ENCODE measurements around the gene MYMK. TPM values are rescaled to one million over a fixed set of nuclear protein-coding genes. Genes with fewer than 3 reads are reported as not detected.

MYMK gene
- total RNA-seq = 2.3 TPM in 1 of 2 replicates, not detected in the other

GRCh38 chr9:133524679-133525228, at the start of gene MYMK:
MYMK (minus strand) TSS chr9:133524959; CDS start chr9:133524844, 115 bp downstream.

GRCh38 chr9:133534346-133535291, 9.9 kb upstream of the MYMK start, which contains the start of gene ADAMTSL2:
ADAMTSL2 (plus strand) TSS chr9:133534704; CDS start chr9:133536713, 2,009 bp downstream.

GRCh38 chr9:133478851-133479711, 45.7 kb downstream of the MYMK start, which contains the start of gene SLC2A6:
SLC2A6 (minus strand) TSS chr9:133479099; CDS start chr9:133479059, 40 bp downstream.

Other genes starting within 250 kb of the MYMK start
- gene ABO, start 249.8 kb downstream of the MYMK start, total RNA-seq = not detected in 2 replicates
- gene SURF6, start 188.8 kb downstream of the MYMK start, total RNA-seq = 14.3 and 16.2 TPM in 2 replicates
- gene MED22, start 176.8 kb downstream of the MYMK start, total RNA-seq = 14.5 and 16.0 TPM in 2 replicates
- gene RPL7A, start 176.7 kb downstream of the MYMK start, total RNA-seq = 3,224 and 4,648 TPM in 2 replicates
- gene SURF1, start 168.5 kb downstream of the MYMK start, total RNA-seq = 38.3 and 45.4 TPM in 2 replicates
- 19.5 and 24.9 TPM in 2 replicates for gene SURF2, start 168.4 kb downstream of the MYMK start, total RNA-seq
- gene SURF4, start 148.9 kb downstream of the MYMK start, total RNA-seq = 243 and 286 TPM in 2 replicates
- gene STKLD1, start 148.6 kb downstream of the MYMK start, total RNA-seq = 0.09 and 3.4 TPM in 2 replicates
- gene REXO4, start 106.9 kb downstream of the MYMK start, total RNA-seq = 16.7 and 18.2 TPM in 2 replicates
- gene ADAMTS13, start 102.6 kb downstream of the MYMK start, total RNA-seq = 3.7 and 4.4 TPM in 2 replicates
- gene CACFD1, start 65.0 kb downstream of the MYMK start, total RNA-seq = 7.7 and 13.1 TPM in 2 replicates
- 7.0 and 29.3 TPM in 2 replicates for gene SLC2A6, start 45.9 kb downstream of the MYMK start, total RNA-seq
- gene ADAMTSL2, start 9.7 kb upstream of the MYMK start, total RNA-seq = 0.09 and 2.8 TPM in 2 replicates
- 3.5 TPM in 1 of 2 replicates, not detected in the other for gene FAM163B, start 84.4 kb upstream of the MYMK start, total RNA-seq
- not detected in 2 replicates for gene DBH, start 111.4 kb upstream of the MYMK start, total RNA-seq
- gene SARDH, start 213.4 kb upstream of the MYMK start, total RNA-seq = 4.9 and 8.1 TPM in 2 replicates